HEK293 (cell line): ENCODE results near the gene KRTAP9-9.
"Not testable (repeated sequence)": the region's sequence is repeated elsewhere in the genome, so short reads cannot be mapped to it uniquely, and the experiment has no call there.

Source experiments
- CTCF ChIP-seq: fragments of 450-650 bp; formaldehyde crosslinking; IDR thresholded peaks from 2 replicates; pipeline ENCODE4 v1.5.1; 2016; ENCODE audit warnings: missing biosample characterization, missing genetic modification characterization
- MEIS1 ChIP-seq: sonication (generic); formaldehyde crosslinking; IDR thresholded peaks from 2 replicates; pipeline ENCODE4 v1.8.1; 2022; ENCODE audit warnings: missing genetic modification reagents, mild to moderate bottlenecking, borderline replicate concordance
- MZF1 ChIP-seq: fragments of 450-650 bp; formaldehyde crosslinking; IDR thresholded peaks from 2 replicates; pipeline ENCODE4 v1.5.1; 2017; ENCODE audit warnings: missing biosample characterization, missing genetic modification characterization, borderline replicate concordance
- OSR2 ChIP-seq: fragments of 450-650 bp; formaldehyde crosslinking; IDR thresholded peaks from 2 replicates; pipeline ENCODE4 v1.5.1; 2016; ENCODE audit warnings: missing biosample characterization, missing genetic modification characterization
- REST ChIP-seq: fragments of 450-650 bp; formaldehyde crosslinking; IDR thresholded peaks from 2 replicates; pipeline ENCODE4 v1.5.1; 2016; ENCODE audit warnings: missing biosample characterization, missing genetic modification characterization
- SP3 ChIP-seq: fragments of 450-650 bp; formaldehyde crosslinking; IDR thresholded peaks from 2 replicates; pipeline ENCODE4 v1.5.1; 2016; ENCODE audit warnings: missing biosample characterization, missing genetic modification characterization
- TCF7L2 ChIP-seq: IDR thresholded peaks from 2 replicates; pipeline ENCODE4 v1.6.1; 2011; ENCODE audit warnings: low read depth, mild to moderate bottlenecking, inconsistent platforms, low read length, moderate library complexity, borderline replicate concordance
- YY1 ChIP-seq: fragments of 450-650 bp; formaldehyde crosslinking; IDR thresholded peaks from 2 replicates; pipeline ENCODE4 v1.5.1; 2018; ENCODE audit warnings: missing biosample characterization, missing genetic modification characterization
- ZSCAN23 ChIP-seq: fragments of 450-650 bp; formaldehyde crosslinking; IDR thresholded peaks from 2 replicates; pipeline ENCODE4 v1.5.1; 2016; ENCODE audit warnings: missing biosample characterization, missing genetic modification characterization
- TF ChIP-seq, protein P1 (sequence below): fragments of 450-650 bp; formaldehyde crosslinking; conservative IDR thresholded peaks from 2 replicates; pipeline ENCODE4 v1.5.1; 2016; ENCODE audit warnings: low read depth, missing biosample characterization, missing genetic modification characterization
- TF ChIP-seq, protein P2 (sequence below): fragments of 450-650 bp; formaldehyde crosslinking; IDR thresholded peaks from 2 replicates; pipeline ENCODE4 v1.5.1; 2016; ENCODE audit warnings: missing biosample characterization, missing genetic modification characterization, low read depth
- TF ChIP-seq, protein P3 (sequence below): fragments of 450-650 bp; formaldehyde crosslinking; IDR thresholded peaks from 2 replicates; pipeline ENCODE4 v1.5.1; 2017; ENCODE audit warnings: missing biosample characterization, mild to moderate bottlenecking, missing genetic modification characterization, moderate library complexity

GRCh38 chr17:41255381-41256290 lies at the start of gene KRTAP9-9:
- not testable (repeated sequence) for TF ChIP-seq CTCF (tag by site-specific recombination); REST (tag by site-specific recombination); ZSCAN23 (tag by site-specific recombination); YY1; TCF7L2; MZF1 (tag by site-specific recombination); SP3; MEIS1 (CRISPR knock-in tag); OSR2 (tag by site-specific recombination)
- TF ChIP-seq, protein P1, sequence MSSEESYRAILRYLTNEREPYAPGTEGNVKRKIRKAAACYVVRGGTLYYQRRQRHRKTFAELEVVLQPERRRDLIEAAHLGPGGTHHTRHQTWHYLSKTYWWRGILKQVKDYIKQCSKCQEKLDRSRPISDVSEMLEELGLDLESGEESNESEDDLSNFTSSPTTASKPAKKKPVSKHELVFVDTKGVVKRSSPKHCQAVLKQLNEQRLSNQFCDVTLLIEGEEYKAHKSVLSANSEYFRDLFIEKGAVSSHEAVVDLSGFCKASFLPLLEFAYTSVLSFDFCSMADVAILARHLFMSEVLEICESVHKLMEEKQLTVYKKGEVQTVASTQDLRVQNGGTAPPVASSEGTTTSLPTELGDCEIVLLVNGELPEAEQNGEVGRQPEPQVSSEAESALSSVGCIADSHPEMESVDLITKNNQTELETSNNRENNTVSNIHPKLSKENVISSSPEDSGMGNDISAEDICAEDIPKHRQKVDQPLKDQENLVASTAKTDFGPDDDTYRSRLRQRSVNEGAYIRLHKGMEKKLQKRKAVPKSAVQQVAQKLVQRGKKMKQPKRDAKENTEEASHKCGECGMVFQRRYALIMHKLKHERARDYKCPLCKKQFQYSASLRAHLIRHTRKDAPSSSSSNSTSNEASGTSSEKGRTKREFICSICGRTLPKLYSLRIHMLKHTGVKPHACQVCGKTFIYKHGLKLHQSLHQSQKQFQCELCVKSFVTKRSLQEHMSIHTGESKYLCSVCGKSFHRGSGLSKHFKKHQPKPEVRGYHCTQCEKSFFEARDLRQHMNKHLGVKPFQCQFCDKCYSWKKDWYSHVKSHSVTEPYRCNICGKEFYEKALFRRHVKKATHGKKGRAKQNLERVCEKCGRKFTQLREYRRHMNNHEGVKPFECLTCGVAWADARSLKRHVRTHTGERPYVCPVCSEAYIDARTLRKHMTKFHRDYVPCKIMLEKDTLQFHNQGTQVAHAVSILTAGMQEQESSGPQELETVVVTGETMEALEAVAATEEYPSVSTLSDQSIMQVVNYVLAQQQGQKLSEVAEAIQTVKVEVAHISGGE (tag by site-specific recombination), result not testable (repeated sequence)
- TF ChIP-seq, protein P2, sequence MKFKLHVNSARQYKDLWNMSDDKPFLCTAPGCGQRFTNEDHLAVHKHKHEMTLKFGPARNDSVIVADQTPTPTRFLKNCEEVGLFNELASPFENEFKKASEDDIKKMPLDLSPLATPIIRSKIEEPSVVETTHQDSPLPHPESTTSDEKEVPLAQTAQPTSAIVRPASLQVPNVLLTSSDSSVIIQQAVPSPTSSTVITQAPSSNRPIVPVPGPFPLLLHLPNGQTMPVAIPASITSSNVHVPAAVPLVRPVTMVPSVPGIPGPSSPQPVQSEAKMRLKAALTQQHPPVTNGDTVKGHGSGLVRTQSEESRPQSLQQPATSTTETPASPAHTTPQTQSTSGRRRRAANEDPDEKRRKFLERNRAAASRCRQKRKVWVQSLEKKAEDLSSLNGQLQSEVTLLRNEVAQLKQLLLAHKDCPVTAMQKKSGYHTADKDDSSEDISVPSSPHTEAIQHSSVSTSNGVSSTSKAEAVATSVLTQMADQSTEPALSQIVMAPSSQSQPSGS, result not testable (repeated sequence)
- TF ChIP-seq, protein P3, sequence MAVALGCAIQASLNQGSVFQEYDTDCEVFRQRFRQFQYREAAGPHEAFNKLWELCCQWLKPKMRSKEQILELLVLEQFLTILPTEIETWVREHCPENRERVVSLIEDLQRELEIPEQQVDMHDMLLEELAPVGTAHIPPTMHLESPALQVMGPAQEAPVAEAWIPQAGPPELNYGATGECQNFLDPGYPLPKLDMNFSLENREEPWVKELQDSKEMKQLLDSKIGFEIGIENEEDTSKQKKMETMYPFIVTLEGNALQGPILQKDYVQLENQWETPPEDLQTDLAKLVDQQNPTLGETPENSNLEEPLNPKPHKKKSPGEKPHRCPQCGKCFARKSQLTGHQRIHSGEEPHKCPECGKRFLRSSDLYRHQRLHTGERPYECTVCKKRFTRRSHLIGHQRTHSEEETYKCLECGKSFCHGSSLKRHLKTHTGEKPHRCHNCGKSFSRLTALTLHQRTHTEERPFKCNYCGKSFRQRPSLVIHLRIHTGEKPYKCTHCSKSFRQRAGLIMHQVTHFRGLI (tag by site-specific recombination), result not testable (repeated sequence)
